Liver (tissue), 9 donors: Measurements from ENCODE around the gene DTNB. TPM values are rescaled to one million over a fixed set of nuclear protein-coding genes. Genes with fewer than 3 reads are reported as not detected.

Experiments
- DNase-seq: peaks from one replicate; pipeline ENCODE4 v3.0.0-alpha.2; 2017; ENCODE audit warnings: low spot score
- H3K27ac ChIP-seq, 2 donors: one replicate each; pipeline ENCODE4 v1.7.0; 2013; ENCODE audit warnings: inconsistent platforms in 2 of 2, low read length in 2 of 2, control low read depth in 1 of 2, low read depth in 1 of 2, mild to moderate bottlenecking in 1 of 2
- H3K27me3 ChIP-seq, 4 donors: one replicate each; pipeline versions ENCODE4 v1.6.1 to v1.7.0; 2013; ENCODE audit warnings: low read length in 3 of 4, inconsistent platforms in 1 of 4, mild to moderate bottlenecking in 1 of 4, moderate library complexity in 1 of 4; ENCODE audit not compliant: control insufficient read depth in 4 of 4, insufficient read depth in 4 of 4
- H3K36me3 ChIP-seq, 4 donors: one replicate each; pipeline versions ENCODE4 v1.6.1 to v1.7.0; 2013; ENCODE audit warnings: low read length in 3 of 4, mild to moderate bottlenecking in 3 of 4, low read depth in 1 of 4, moderate library complexity in 1 of 4; ENCODE audit not compliant: control insufficient read depth in 4 of 4, insufficient read depth in 3 of 4
- H3K4me1 ChIP-seq, 4 donors: one replicate each; pipeline versions ENCODE4 v1.6.1 to v1.7.0; 2013; ENCODE audit warnings: low read length in 3 of 4, mild to moderate bottlenecking in 3 of 4, moderate library complexity in 1 of 4; ENCODE audit not compliant: control insufficient read depth in 4 of 4, insufficient read depth in 4 of 4
- H3K4me3 ChIP-seq, 3 donors: one replicate each; pipeline versions ENCODE4 v1.6.1 to v1.7.0; 2013; ENCODE audit warnings: low read length in 3 of 3, control low read depth in 1 of 3, low read depth in 1 of 3, mild to moderate bottlenecking in 1 of 3
- H3K9ac ChIP-seq, 2 donors: one replicate each; pipeline ENCODE4 v1.7.0; 2013; ENCODE audit warnings: low read length in 2 of 2, mild to moderate bottlenecking in 2 of 2, moderate library complexity in 2 of 2, control low read depth in 1 of 2, low read depth in 1 of 2
- H3K9me3 ChIP-seq, 4 donors: one replicate each; pipeline versions ENCODE4 v1.6.1 to v1.7.0; 2013; ENCODE audit warnings: low read length in 3 of 4; ENCODE audit not compliant: control insufficient read depth in 4 of 4
- ATF3 ChIP-seq: IDR thresholded peaks from 2 replicates; pipeline ENCODE4 v1.6.1; 2016; ENCODE audit warnings: antibody characterized with exemption
- CTCF ChIP-seq: fragments of 150-350 bp; IDR thresholded peaks from 2 replicates; pipeline ENCODE4 v1.5.1; 2017; ENCODE audit warnings: improper control_type of control experiment, low read depth, low read length; ENCODE audit not compliant: missing input control
- EGR1 ChIP-seq, 2 donors: IDR thresholded peaks; 2 replicates each; pipeline ENCODE4 v1.6.1; 2016 to 2018; ENCODE audit warnings: antibody characterized with exemption in 2 of 2, low read depth in 2 of 2
- FOXA1 ChIP-seq: IDR thresholded peaks from 2 replicates; pipeline ENCODE4 v1.6.1; 2016; ENCODE audit warnings: antibody characterized with exemption
- FOXA2 ChIP-seq: IDR thresholded peaks from 2 replicates; pipeline ENCODE4 v1.6.1; 2016; ENCODE audit warnings: antibody characterized with exemption
- GABPA ChIP-seq, 2 donors: IDR thresholded peaks in 1 of 2; conservative IDR thresholded peaks in 1 of 2; 2 replicates each; pipeline ENCODE4 v1.6.1; 2016; ENCODE audit warnings: antibody characterized with exemption in 2 of 2, mild to moderate bottlenecking in 1 of 2, moderate library complexity in 1 of 2
- HNF4A ChIP-seq, 2 donors: conservative IDR thresholded peaks; 2 replicates each; pipeline ENCODE4 v1.6.1; 2016; ENCODE audit warnings: antibody characterized with exemption in 2 of 2, mild to moderate bottlenecking in 2 of 2
- JUND ChIP-seq, 2 donors: IDR thresholded peaks; 2 replicates each; pipeline ENCODE4 v1.6.1; 2016; ENCODE audit warnings: antibody characterized with exemption in 2 of 2
- MAX ChIP-seq: IDR thresholded peaks from 2 replicates; pipeline ENCODE4 v1.6.1; 2016; ENCODE audit warnings: antibody characterized with exemption
- NR2F2 ChIP-seq: IDR thresholded peaks from 2 replicates; pipeline ENCODE4 v1.6.1; 2016; ENCODE audit warnings: antibody characterized with exemption
- RAD21 ChIP-seq, 2 donors: IDR thresholded peaks; 2 replicates each; pipeline ENCODE4 v1.6.1; 2016; ENCODE audit warnings: antibody characterized with exemption in 2 of 2, mild to moderate bottlenecking in 2 of 2
- REST ChIP-seq: IDR thresholded peaks from 2 replicates; pipeline ENCODE4 v1.6.1; 2016; ENCODE audit warnings: antibody characterized with exemption, mild to moderate bottlenecking
- RXRA ChIP-seq, 2 donors: IDR thresholded peaks; 2 replicates each; pipeline ENCODE4 v1.6.1; 2017 to 2018; ENCODE audit warnings: antibody characterized with exemption in 2 of 2, mild to moderate bottlenecking in 1 of 2
- SP1 ChIP-seq: IDR thresholded peaks from 2 replicates; pipeline ENCODE4 v1.6.1; 2018; ENCODE audit warnings: antibody characterized with exemption, mild to moderate bottlenecking
- TAF1 ChIP-seq: conservative IDR thresholded peaks from 2 replicates; pipeline ENCODE4 v1.6.1; 2016; ENCODE audit warnings: antibody characterized with exemption, mild to moderate bottlenecking
- YY1 ChIP-seq: IDR thresholded peaks from 2 replicates; pipeline ENCODE4 v1.6.1; 2016; ENCODE audit warnings: antibody characterized with exemption, mild to moderate bottlenecking
- ZBTB33 ChIP-seq: IDR thresholded peaks from 2 replicates; pipeline ENCODE4 v1.6.1; 2016; ENCODE audit warnings: antibody characterized with exemption
- WGBS: extraction: QIAGEN DNeasy Blood & Tissue Kit; methylation state at CpG from one replicate; pipeline ENCODE4 v1.1.7; 2013; 5-methylcytosine and 5-hydroxymethylcytosine counted together
- polyA plus RNA-seq, 2 donors: library from polyadenylated mRNA; stranded (reverse) in 1 of 2; unstranded in 1 of 2; fragments of 200-250 nt in 1 of 2; fragments of >200 nt in 1 of 2; fragmentation: Nextera tagmentation in 1 of 2; extraction: Ambion mirVana in 1 of 2; gene quantifications; one replicate each; pipeline versions ENCODE4 v1.2.1 to v1.2.3, GENCODE V29; 2013 to 2015
- total RNA-seq, 2 donors: library from RNA; depleted of rRNA; stranded (reverse); fragments of >200 nt; gene quantifications; one replicate each; pipeline ENCODE4 v1.2.3, GENCODE V29; 2014
- donor health status: healthy.
- donor health status: healthy.
- donor health status: healthy.
- donor health status: healthy.
- donor health status: healthy.

Gene DTNB
- total and polyA plus RNA-seq, 4 donors = 3.3 to 10.5 (median 6.4) TPM

GRCh38 chr2:25664965-25665307 is 8.4 kb downstream of the DTNB start:
- no peak for DNase-seq
- peaks cover 0 to 5% (median 0%) of the 10 kb centered on the region in 4 donors for H3K4me1 ChIP-seq
- TF ChIP-seq HNF4A (conservative IDR thresholded peaks at IDR 0.05) = peak in 1 of 2 donors; percentile 3
- TF ChIP-seq CTCF = no peak
- H3K36me3 ChIP-seq = no peaks in the 10 kb centered on the region
- H3K4me3 ChIP-seq = no peak overlapping the region
- 67% methylated on average over 4 of the region's 4 CpGs for WGBS
- no peak overlapping the region for H3K27ac ChIP-seq
- no peaks in the 10 kb centered on the region for H3K27me3 ChIP-seq
- H3K9me3 ChIP-seq = no peaks in the 10 kb centered on the region
- no peak overlapping the region for H3K9ac ChIP-seq

GRCh38 chr2:25664183-25664964 is 9.0 kb downstream of the DTNB start:
- H3K27me3 ChIP-seq = no peaks in the 10 kb centered on the region
- no peaks in the 10 kb centered on the region for H3K36me3 ChIP-seq
- WGBS = 61% methylated on average over 9 of the region's 9 CpGs
- peak; percentile 44 for DNase-seq
- H3K9ac ChIP-seq = no peak overlapping the region
- no peak for TF ChIP-seq MAX
- TF ChIP-seq JUND (IDR thresholded peaks at IDR 0.05) = no peak
- TF ChIP-seq SP1 = no peak
- TF ChIP-seq NR2F2 = no peak
- TF ChIP-seq EGR1 (IDR thresholded peaks at IDR 0.05; ENCODE audit: low read depth in 2 of 2) = no peak
- TF ChIP-seq YY1 = no peak
- TF ChIP-seq GABPA (IDR thresholded peaks at IDR 0.05 in 1 of 2, conservative IDR thresholded peaks at IDR 0.05 in 1 of 2) = no peak
- peak; percentile 91 for TF ChIP-seq REST
- peak in 1 of 2 donors; percentile 23 for TF ChIP-seq HNF4A (conservative IDR thresholded peaks at IDR 0.05)
- no peak for TF ChIP-seq FOXA1
- peak; percentile 78 to 86 for TF ChIP-seq RAD21 (IDR thresholded peaks at IDR 0.05)
- TF ChIP-seq RXRA (IDR thresholded peaks at IDR 0.05) = no peak
- TF ChIP-seq TAF1 = no peak
- TF ChIP-seq FOXA2 = no peak
- TF ChIP-seq ATF3 = no peak
- peak; percentile 51 for TF ChIP-seq CTCF
- TF ChIP-seq ZBTB33 = no peak
- H3K27ac ChIP-seq = no peak overlapping the region
- H3K9me3 ChIP-seq = no peaks in the 10 kb centered on the region
- H3K4me3 ChIP-seq = no peak overlapping the region
- peaks cover 0 to 5% (median 0%) of the 10 kb centered on the region in 4 donors for H3K4me1 ChIP-seq
